ENCODE measurements around the gene ATG16L2.

ATG16L2 gene

DNA sequence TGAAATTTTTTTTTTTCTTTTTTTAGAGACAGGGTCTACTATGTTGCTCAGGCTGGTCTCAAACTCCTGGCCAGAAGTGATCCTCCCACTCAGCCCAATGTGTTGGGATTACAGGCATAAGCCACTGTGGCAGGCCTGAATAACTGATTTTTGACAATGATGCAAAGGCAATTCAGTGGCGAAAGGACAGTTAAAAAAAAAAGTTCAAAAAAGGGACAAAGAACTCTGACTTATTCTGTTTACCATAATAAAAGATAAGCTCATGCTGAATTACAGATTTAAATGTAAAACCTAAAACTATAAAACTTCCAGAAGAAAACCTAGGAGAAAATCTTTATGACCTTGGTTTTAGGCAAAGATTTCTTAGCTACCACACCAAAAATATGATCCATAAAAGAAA lies 48.9 kb downstream of the ATG16L2 start:
- H3K4me3 ChIP-seq (IDR thresholded peaks at IDR 0.05; ENCODE audit: insufficient read depth, low read depth, low read length), result no peak overlapping the region
- H3K27ac ChIP-seq, result no peak overlapping the region
- no peak overlapping the region for H2AFZ ChIP-seq (ENCODE audit: low read depth)
- H3K4me1 ChIP-seq (ENCODE audit: low read depth, poor library complexity, severe bottlenecking), result no peaks in the 10 kb centered on the region
- no peaks in the 10 kb centered on the region for H3K27me3 ChIP-seq (ENCODE audit: insufficient read depth, low read depth)
- H3K36me3 ChIP-seq (ENCODE audit: insufficient read depth), result no peaks in the 10 kb centered on the region
- no peak overlapping the region for H3K9ac ChIP-seq
- H3K4me2 ChIP-seq, result no peak overlapping the region
- H3K79me2 ChIP-seq (ENCODE audit: insufficient read depth, low read depth), result no peaks in the 10 kb centered on the region
- TF ChIP-seq, protein P1, sequence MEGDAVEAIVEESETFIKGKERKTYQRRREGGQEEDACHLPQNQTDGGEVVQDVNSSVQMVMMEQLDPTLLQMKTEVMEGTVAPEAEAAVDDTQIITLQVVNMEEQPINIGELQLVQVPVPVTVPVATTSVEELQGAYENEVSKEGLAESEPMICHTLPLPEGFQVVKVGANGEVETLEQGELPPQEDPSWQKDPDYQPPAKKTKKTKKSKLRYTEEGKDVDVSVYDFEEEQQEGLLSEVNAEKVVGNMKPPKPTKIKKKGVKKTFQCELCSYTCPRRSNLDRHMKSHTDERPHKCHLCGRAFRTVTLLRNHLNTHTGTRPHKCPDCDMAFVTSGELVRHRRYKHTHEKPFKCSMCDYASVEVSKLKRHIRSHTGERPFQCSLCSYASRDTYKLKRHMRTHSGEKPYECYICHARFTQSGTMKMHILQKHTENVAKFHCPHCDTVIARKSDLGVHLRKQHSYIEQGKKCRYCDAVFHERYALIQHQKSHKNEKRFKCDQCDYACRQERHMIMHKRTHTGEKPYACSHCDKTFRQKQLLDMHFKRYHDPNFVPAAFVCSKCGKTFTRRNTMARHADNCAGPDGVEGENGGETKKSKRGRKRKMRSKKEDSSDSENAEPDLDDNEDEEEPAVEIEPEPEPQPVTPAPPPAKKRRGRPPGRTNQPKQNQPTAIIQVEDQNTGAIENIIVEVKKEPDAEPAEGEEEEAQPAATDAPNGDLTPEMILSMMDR (conservative IDR thresholded peaks at IDR 0.05; ENCODE audit: low read depth, low read length), result no peak
- H4K20me1 ChIP-seq (ENCODE audit: insufficient read depth), result 0 out of 2 replicates have a peak, but pooled peaks cover 4% of the 10 kb centered on the region

DNA sequence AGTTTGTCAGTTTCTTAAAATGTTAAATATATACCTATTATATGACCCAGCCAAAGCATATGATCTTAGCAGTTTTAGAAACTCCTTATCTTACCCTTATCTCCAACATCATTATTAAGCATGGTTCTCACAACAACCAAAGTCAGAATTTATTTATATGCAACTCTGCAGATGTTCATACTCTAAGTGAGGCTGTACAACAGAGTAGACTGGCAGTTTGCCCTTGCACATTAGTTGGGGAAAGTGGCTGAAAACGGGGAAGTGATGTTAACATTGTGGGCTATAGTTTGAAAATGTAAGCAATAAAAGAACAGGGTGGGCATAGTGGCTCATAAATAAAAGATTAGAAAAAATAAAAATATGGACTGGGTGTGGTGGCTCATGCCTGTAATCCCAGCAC lies 49.7 kb downstream of the ATG16L2 start:
- H3K79me2 ChIP-seq (ENCODE audit: insufficient read depth, low read depth), result no peaks in the 10 kb centered on the region
- no peak overlapping the region for H3K27ac ChIP-seq
- 0 out of 2 replicates have a peak, but pooled peaks cover 4% of the 10 kb centered on the region for H4K20me1 ChIP-seq (ENCODE audit: insufficient read depth)

DNA sequence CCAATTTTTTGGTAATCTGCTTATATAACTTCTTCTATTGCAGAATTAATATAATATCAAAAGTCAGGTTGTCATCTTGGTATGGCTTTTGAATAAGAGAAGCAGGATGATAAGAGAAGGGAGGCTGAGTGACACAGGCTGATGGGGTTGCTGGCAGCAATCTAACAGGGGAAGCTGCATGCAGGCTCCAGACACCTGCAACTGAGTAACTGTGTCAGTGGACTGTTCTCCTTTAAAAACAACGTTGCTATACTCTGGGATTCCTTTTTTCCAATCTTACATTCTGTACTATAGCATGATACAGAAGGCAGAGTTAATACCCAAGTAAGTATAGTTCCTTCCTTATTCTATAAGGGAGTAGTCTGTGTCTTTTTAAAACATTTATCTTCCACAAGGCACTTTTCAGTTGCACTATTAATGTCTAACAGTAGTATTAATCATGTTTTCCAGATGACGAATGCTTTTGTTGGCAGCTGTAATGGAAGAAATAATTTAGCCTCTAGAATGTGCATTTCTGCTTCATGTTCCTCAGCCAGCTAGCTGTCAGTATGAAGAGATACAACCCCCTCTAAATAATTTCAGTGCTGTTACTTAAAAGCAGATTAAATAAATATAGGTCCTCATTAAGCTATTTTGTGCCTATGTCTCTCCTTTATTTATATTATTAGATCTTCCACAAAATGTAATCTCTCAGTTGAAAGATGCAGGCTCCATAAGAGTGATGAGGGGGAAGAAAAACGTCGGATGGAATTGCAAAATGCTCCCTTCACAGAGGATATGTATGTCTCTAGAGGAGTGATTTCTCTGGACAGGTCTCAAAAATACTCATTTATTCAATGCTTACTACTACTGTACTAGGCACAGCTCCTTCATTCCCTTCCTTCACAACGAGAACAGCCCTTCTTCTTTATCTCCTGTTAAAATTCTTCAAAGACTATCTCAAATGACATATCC lies 50.8 kb downstream of the ATG16L2 start:
- Histone ChIP-seq H3K4me3 (IDR thresholded peaks at IDR 0.05; ENCODE audit: insufficient read depth, low read depth, low read length) (no peak overlapping the region), H3K27ac (no peak overlapping the region), H3K4me2 (no peak overlapping the region), H3K4me1 (ENCODE audit: low read depth, poor library complexity, severe bottlenecking) (no peaks in the 10 kb centered on the region), H4K20me1 (ENCODE audit: insufficient read depth) (0 out of 2 replicates have a peak, but pooled peaks cover 4% of the 10 kb centered on the region), H2AFZ (ENCODE audit: low read depth) (no peak overlapping the region), H3K27me3 (ENCODE audit: insufficient read depth, low read depth) (no peaks in the 10 kb centered on the region), H3K9ac (no peak overlapping the region), H3K36me3 (ENCODE audit: insufficient read depth) (no peaks in the 10 kb centered on the region), H3K79me2 (ENCODE audit: insufficient read depth, low read depth) (no peaks in the 10 kb centered on the region)
- TF ChIP-seq, protein P1 (conservative IDR thresholded peaks at IDR 0.05; ENCODE audit: low read depth, low read length), result no peak

More for the DNA sequence above, 49.7 kb downstream of the ATG16L2 start:
- Histone ChIP-seq H2AFZ (ENCODE audit: low read depth) (no peak overlapping the region), H3K4me2 (no peak overlapping the region), H3K9ac (no peak overlapping the region), H3K4me1 (ENCODE audit: low read depth, poor library complexity, severe bottlenecking) (no peaks in the 10 kb centered on the region), H3K4me3 (IDR thresholded peaks at IDR 0.05; ENCODE audit: insufficient read depth, low read depth, low read length) (no peak overlapping the region), H3K36me3 (ENCODE audit: insufficient read depth) (no peaks in the 10 kb centered on the region), H3K27me3 (ENCODE audit: insufficient read depth, low read depth) (no peaks in the 10 kb centered on the region)
- TF ChIP-seq, protein P1 (conservative IDR thresholded peaks at IDR 0.05; ENCODE audit: low read depth, low read length), result no peak

DNA sequence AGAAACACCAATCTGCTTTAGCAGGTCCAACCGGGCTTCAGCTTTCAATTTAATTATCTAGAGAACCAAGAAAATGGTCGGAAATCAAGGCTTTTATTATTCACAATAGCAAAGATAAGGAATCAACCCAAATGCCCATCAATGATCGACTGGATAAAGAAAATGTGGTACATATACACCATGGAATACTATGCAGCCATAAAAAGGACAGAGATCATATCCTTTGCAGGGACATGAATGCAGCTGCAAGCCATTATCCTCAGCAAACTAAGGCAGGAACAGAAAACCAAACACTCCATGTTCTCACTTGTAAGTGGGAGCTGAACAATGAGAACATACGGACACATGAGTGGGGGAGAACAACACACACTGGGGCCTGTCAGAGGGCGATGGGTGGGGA lies 53.8 kb downstream of the ATG16L2 start:
- no peaks in the 10 kb centered on the region for H3K79me2 ChIP-seq (ENCODE audit: insufficient read depth, low read depth)
- no peak overlapping the region for H2AFZ ChIP-seq (ENCODE audit: low read depth)
- TF ChIP-seq, protein P1 (conservative IDR thresholded peaks at IDR 0.05; ENCODE audit: low read depth, low read length), result no peak
- H3K27me3 ChIP-seq (ENCODE audit: insufficient read depth, low read depth), result no peaks in the 10 kb centered on the region
- H3K36me3 ChIP-seq (ENCODE audit: insufficient read depth), result no peaks in the 10 kb centered on the region
- no peak overlapping the region for H3K4me2 ChIP-seq
- H3K4me3 ChIP-seq (IDR thresholded peaks at IDR 0.05; ENCODE audit: insufficient read depth, low read depth, low read length), result no peak overlapping the region
- H3K27ac ChIP-seq, result no peak overlapping the region
- H4K20me1 ChIP-seq (ENCODE audit: insufficient read depth), result 0 out of 2 replicates have a peak, but pooled peaks cover 4% of the 10 kb centered on the region
- no peaks in the 10 kb centered on the region for H3K4me1 ChIP-seq (ENCODE audit: low read depth, poor library complexity, severe bottlenecking)
- H3K9ac ChIP-seq, result no peak overlapping the region

Measured in KMS-11 (cell line).